ENCODE measurements around the gene ZFP57.

The ZFP57 gene

DNA sequence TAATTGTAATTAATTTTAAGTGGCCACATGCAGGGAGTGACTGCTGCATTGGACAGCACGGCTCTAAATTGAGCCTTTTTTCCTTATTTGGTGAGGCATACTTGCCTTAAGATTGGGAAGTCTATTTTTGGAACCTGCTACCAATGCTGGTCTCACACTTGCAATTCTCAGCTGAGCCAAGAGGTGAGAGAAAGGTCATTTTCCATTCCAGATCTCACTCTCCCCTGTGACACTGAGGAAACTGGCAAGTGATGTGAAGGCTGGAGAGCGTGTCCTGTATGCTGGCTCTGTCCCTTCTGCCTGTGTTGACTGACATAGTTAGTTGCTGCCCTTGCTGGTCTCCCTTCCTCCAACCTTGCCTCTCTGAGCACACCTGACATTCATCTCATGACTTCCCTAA is 24.8 kb downstream of the ZFP57 start:
- DNase-seq (ENCODE audit: low read depth in 2 of 3, low spot score in 2 of 3): no peak

DNA sequence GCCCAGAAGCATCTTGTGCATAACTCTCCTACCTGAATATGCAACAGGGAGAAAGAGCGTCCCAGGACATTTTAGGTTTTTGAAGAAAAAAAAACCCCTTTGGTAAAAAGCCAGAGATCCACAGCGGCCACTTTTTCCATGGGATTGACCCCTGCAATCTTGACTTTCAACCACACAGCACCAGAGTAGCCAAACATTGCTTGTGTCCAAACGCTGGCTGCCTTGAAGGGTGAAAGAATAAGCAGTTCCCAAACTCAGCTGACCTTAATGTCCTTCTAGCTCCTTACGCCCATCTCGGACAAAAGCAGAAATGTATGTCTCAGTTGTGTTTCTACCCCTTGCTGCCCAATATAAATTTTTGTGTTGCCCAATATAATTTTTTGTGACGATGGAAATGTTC is 25.3 kb downstream of the ZFP57 start:
- no peak for DNase-seq (ENCODE audit: low read depth in 2 of 3, low spot score in 2 of 3)

DNA sequence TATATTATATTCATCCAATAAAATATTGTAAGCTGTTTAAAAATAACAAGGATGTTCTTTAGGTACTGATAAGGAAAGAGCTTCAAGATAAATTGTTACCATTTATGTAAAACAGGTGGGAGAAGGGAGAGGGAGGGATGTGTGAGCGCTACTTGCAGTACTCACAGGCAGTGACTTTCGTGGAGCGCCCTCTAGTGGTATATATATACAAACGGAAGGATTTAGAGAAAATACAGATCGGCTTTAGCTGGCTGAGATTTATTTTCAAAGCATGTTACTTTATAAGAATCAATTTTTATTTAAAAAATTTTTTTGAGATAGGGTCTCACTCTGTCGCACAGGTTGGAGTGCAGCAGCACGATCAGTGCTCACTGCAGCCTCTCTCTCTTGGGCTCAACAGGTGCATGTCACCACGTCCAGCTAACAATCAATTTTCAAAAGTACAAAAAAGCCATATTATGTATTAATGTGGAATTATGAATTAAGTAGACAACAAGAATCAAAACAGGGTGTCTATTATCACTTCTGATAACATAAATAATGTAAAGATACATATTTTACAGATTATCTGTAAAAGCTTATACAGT is 27.4 kb downstream of the ZFP57 start:
- DNase-seq (ENCODE audit: low read depth in 2 of 3, low spot score in 2 of 3): no peak

DNA sequence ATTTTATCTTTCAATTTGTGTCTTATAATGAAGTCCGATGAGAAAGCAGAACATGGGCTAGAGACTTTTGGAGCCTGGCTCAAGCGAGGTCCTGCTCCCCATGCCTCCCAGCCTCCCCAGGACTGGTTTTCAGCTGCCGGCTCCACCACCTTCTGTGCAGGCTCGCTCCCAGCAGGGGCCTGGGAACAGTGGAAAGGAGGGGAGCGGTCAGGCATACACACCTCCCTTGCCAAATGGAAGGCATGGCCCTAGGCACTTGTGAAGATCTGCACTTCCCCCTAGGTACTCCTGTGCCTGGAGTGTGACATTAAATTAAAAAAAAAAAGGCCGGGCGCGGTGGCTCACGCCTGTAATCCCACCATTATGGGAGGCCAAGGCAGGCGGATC is 28.8 kb downstream of the ZFP57 start:
- DNase-seq (ENCODE audit: low read depth in 2 of 3, low spot score in 2 of 3): no peak

DNA sequence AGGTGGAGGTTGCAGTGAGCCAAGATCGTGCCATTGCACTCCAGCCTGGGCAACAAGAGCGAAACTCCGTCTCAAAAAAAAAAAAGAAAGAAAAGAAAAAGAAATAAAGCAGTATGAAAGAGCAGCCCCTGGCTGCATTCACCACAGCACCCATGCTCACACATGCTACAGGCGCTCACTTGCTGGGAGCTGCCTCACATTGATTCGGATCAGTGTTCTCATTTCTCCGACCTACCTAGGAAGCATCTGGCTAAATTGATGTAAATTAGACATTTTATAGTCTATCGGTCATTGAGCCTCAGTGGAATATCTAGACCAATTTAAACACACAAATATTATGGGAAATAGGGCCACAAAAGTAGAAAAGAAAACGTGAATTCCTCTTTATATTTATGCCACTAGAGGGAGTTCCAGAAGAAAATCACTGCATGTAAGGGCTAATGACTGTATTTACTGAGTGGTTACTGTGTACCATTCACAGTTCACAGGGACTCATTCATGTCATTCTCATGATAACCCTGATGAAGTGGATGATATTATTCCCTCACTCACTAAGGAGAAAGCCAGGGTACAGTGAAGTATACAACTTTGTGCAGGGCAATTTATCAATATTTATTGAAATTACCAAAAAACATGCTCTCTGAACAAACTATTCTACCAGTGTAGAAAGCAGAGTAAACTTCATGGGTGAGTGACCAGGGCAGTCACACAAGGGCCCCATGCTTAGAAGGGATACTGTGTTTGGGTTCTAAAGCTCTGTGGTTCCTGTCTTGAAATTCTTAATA is 29.3 kb downstream of the ZFP57 start:
- DNase-seq (ENCODE audit: low read depth in 2 of 3, low spot score in 2 of 3): no peak

DNA sequence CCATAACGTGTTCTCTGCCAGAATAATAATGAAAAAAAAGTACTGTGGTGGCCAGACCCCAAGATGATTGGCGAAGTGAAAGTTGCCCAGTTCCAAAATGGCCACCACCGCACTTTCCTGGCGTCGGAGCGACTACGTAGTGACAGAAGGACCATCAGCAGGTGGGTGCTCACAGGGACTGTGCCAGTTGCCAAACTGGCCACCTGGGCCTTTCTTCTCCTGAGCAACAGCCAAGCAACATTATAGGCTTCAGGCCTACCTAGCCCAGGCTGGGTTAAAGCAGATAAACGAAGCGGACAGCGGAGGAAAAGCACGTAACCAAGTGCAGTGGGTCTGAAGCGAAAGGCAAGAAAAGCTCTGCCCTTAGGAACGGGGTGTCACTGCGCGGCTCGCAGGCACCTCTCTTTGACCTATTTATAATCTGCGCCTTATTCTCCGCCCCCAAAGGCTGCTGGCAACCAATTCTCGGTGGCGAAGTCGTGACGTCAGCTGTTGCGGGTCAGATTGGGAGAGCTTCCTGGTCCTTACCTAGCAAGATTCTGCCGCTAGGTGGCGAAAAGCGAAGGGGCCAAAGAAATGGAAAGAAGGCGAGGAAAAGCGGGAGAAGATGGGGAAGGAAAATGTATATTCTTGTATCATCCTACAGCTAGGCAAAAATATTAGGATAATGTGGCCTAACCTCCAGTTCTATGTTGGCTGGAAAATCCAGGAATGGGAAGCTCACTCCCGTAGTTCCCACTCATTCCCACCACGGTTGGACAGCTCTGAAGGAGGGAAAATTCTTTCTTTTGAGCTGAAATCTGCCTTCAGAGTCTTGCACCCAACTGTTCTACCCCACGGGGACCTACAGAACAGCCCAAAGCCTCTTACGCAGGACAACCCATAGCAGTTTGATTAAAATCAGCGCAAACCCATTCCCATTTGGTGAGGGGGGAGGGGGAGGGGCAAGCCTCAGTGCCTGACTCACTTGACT is 31.0 kb downstream of the ZFP57 start:
- DNase-seq (ENCODE audit: low read depth in 2 of 3, low spot score in 2 of 3): peak; percentile 81 to 97 (median 87)

DNA sequence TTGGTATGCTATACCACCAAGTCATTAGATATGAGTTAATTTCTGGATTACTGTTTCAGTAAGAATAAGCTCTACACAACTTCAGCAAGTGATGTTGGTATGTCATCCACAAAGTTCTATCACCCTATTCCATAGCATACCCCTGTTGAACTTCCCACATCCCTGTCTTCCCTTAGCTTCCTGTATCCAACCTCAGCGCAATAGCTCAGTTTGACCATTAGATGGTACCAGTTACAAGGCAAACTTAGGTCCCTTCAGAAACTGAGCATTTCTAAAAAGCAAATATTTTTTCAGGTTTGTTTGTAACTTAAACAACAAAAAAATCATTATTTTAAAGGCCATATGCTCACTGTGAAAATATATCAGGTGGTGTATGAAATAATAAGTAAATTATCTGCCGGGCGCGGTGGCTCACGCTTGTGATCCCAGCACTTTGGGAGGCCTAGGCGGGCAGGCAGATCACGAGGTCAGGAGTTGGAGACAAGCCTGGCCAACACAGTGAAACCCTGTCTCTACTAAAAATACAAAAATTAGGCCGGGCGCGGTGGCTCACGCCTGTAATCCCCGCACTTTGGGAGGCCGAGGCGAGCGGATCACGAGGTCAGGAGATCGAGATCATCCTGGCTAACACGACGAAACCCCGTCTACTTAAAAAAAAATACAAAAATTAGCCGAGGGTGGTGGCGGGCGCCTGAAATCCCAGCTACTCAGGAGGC is 32.9 kb downstream of the ZFP57 start:
- no peak for DNase-seq (ENCODE audit: low read depth in 2 of 3, low spot score in 2 of 3)

DNA sequence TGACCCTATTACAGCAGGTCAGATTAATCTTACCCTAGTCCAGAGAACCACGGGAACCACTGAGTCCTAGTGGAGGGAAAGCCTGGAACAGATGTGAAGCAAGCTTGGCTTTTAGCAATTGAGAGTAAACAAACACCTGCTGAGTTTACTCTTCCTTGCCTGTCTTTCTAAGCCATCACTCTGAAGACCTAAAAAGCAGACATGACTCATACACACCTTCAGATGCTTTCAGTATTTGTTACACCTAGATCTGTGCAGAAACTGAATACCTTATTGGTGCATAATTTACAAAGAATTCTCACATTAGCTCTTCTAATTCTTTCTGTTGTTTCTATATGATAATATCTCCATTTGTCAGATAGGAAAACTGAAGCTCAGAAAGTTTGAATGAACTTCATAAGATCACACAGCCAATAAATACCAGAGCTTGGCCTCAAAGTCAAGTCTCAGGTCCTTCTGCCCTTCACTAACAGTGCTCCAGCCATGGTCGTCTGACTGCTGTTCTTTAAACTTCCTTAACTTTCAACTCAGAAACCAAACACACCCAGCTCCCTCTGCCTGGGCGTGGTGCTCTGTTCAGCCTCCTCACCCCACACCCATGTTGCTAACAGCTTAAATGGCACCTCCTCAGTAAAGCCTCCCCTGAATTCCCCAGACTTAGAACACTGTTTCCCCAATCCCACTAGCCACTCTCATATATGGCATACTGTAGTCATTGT is 39.4 kb downstream of the ZFP57 start:
- no peak for DNase-seq (ENCODE audit: low read depth in 2 of 3, low spot score in 2 of 3)

DNA sequence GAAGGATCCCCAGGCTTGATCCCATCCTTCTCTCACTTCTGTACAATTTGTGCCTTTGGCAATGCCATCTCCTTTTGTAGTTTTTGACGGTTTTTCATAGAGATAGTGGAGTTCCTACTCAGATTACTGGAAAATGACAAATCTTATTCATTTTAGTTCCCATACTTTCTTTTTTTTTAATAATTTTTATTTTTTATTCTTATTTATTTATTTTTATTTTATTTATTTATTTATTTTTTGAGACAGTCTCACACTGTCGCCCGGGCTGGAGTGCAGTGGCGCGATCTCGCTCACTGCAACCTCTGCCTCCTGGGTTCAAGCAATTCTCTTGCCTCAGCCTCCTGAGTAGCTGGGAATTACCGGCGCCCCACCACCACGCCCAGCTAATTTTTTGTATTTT is 43.7 kb downstream of the ZFP57 start:
- DNase-seq (ENCODE audit: low read depth in 2 of 3, low spot score in 2 of 3): no peak

DNA sequence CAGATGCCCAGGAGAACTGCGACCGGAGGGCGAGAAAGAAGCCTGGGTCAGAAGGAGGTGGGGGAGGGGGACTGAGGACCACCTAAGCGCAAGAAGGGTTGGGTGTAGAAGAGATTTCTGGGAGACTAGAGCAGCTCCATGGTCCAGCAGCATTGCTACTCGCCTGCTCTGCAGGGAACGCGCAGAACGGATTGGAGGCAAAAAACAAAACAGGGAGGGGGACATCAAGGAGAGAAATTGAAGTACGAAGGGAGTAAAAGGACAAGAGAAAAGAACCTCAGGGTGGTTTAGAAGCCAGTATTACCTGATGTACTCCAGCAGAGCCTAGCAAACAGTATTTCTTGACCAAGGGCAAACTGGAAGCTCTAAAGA is 47.4 kb downstream of the ZFP57 start:
- no peak for DNase-seq (ENCODE audit: low read depth in 2 of 3, low spot score in 2 of 3)

DNA sequence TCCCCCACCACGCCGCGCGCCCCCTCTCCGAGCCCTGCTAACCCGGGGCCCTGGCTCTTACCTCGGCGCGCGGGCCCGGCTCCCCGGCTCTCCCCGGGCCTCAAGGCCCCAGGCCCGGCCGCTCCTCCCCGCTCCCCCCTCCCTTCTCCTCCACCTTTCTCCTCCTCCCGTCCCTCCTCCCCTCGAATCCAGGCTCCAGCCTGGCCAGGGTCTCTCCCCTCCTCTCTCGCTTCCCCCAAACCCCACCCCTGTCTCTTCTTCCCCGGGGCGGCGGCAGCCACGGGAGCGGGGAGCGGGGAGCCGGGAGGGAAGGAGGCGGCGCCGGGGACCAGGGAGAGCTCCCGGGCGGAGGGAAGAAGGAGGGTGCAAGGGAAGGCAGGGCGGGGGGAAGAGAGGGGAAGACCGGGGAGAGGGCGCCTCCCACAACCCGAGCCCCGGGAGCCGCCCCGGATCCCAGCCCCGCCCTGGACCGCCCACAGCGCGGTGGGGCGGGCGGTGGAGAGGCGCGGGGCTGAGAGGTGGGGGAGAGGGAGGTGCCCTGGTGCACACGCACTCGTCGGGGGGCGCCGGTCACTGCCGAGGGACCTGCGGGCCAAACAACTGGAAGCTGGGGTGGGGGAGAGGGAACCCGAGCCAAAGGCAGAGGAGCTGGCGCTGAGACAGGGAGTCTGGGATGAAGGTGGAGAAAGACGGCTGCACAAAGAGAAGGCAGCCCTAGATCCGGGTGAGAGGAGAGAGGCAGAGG is 48.0 kb downstream of the ZFP57 start, which contains the start of gene GABBR1:
Gene GABBR1 (minus strand): TSS at position 395 of the 745 bp plus-strand sequence. CDS start 798 bp downstream, outside the sequence.
- peak in 2 of 3 experiments; percentile 26 to 37 for DNase-seq (ENCODE audit: low read depth in 2 of 3, low spot score in 2 of 3)

DNA sequence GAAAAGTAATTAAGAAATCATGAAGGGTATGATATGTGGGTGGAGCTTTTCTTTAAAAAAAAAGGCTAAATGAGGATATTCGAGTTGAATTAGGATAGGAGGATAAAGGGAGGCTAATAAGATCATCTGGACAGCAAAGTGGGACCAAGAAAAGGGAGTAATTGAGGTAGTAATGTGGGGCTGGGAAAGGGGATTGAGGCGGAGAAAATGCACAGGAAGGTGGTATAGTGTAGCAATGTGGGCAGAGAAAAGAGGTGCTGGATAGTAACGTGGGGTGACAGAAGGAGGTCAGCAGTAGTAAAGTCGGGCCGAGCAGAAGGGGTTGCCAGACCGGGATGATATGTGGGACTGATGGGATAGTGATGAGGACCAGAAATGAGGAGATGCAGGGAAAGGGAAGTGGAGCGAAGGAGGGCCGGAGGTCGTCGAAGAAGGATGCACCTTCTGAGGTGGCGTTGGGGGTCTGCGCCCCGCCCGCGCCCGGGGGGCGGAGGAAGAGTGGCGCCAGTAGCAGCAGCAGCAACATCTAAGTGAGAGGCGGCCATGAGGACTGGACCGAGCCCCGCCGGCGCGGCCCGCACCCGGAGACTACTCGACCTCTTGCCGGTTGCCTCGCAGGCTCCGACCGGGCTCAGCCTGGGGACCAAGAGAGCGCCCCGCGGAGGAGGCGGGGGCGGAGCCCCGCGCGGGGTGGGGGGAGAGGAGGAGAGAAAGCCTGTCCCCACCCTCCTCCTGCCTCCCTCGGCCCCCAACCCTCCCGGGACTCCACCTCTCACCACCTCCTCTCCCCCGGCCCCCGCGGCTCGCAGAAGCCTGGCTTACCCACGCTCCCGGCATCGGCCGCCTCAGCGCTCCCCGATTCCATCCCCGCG is 48.9 kb downstream of the ZFP57 start:
- peak in 1 of 3 experiments; percentile 20 for DNase-seq (ENCODE audit: low read depth in 2 of 3, low spot score in 2 of 3)

DNA sequence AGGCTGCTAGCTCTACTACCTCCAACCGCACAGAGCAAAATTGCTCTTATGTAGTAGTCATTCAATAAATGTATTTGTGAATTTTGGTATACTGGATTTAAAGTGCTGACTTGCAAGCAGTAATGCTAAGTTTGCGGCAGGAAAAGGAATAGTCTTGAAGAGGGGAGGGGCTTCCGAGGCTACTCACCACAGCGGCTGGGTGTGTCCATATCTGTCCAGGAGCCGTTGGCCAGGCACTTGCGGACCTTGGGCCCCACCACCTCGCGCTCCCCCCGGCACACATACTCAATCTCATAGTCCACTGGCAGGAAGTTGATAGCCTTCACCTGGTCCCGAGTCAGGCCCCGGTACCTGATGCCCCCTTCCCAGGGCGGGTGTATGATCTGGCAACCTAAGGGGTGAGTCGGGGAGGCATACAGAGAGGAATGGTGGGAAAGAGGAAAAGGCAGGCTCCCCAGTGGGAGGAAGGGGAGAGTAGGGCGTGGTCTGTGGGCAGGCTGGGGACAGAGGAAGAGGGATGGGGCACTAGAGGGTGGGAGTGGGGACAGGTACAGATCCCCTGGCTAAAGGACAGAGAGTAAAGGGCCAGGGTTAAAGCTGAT is 49.6 kb downstream of the ZFP57 start:
- no peak for DNase-seq (ENCODE audit: low read depth in 2 of 3, low spot score in 2 of 3)

DNA sequence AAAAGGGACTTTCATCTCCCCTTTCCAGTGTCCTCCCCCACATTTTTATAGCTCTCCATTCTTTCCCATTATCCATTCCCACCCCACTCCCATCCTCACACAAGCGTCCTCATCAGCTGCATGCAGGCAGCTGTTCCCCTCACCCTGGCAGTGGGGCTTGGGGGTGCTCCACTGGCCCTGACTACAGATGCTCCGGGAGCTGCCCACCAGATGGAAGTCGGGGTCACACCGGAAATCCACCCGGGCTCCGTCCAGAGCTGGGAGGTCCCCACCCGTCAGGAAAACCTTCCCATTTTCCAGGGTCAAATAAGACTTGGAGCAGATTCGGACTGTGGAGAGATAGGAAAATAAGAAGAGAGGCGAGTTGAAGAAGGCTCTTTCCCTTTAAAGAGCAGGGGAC is 50.6 kb downstream of the ZFP57 start:
- no peak for DNase-seq (ENCODE audit: low read depth in 2 of 3, low spot score in 2 of 3)

DNA sequence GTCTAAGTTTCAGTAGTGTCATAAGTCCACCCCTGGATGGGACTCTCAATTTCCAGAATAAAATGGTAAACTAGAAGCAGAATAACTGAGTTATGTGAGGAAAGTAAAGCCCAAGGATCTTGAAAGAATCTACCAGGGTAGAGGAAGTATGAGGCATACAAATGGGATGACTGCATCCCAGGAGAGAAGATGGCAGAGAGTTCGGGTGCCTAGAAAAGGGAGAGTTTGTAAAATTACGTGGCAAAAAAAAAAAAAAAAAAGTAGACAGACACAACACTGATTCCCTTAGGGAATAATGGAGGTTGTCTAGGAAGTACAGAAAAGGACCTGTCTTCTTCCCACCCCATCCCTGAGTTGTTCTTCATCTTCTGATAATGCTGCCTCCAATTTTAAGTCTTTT is 51.4 kb downstream of the ZFP57 start:
- DNase-seq (ENCODE audit: low read depth in 2 of 3, low spot score in 2 of 3): no peak

DNA sequence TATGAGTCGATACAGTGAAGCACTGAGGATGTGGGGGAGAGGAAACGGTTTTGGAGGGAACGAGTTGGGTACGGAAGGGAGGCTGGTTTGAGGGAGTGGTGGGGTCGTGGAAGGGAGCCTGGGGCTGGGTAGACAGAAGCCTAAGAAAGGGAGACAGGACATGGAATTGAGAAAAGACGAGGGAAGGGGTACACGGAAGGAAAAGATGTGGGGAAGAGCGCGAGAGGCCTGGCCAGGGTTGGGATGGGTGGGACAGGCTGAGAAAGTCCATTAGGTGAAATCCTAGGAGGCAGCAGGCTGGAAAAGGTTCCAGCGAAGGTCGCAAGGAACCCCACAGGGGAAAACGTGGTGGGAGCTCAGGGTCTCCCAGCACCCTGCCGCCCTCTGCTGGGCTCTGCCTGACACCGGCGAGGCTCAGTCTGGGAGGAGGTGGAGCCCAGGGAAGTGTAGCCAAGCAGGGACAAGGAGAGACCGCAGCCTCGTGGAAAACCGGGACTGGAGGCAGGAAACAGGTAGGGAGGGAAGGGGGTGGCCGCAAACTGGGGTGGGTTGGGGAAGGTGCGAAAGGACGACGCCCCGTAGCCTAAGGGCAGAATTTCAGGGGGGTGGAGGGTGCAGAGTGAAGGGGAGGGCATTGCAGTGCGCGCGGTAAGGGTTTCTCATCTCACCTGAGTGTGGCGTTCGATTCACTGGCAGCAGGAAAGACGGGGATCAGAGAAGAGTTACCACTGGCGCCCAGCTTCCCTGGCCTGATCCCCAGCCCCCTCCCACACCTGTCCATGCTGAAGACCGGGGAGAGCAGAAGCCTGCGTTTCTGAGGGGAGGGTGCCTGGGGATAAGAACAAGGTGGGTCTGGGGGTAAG is 52.3 kb downstream of the ZFP57 start:
- DNase-seq (ENCODE audit: low read depth in 2 of 3, low spot score in 2 of 3): peak in 2 of 3 experiments; percentile 30 to 31

DNA sequence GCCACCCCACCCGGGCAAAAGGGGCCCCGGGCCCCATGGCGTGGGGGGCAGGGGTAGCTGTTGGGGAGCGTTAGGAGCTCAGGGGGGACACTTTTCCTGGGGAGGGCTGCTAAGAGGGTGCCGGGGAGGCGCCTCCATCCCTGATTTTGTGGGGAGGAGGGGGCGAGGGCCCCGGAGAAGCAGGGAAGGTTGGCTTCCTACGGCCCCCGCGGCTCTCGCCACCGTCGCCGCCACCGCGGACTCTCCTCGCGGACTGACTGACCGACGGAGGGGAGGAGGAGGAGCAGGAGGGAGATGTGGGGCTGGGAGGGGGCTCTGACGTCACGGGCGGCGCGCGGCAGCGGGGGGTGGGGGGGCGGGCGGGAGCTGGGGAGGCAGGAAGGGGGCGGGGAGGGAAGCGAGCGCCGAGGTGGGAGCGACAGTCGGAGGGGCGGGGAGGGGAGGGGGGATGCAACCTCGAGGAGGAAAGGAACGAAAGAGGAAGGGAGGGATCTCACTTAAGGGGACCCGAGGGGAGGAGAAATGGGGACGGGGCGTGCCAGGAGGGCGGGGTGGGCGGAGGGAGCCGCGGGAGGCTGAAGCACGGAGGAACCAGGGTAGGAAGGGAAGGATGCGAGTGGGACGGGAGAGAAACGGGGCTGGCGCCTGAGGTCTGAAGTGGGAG is 53.1 kb downstream of the ZFP57 start:
- DNase-seq (ENCODE audit: low read depth in 2 of 3, low spot score in 2 of 3): peak in 1 of 3 experiments; percentile 12

All from activated CD8-positive, alpha-beta memory T cell treated with anti-CD3 and anti-CD28 coated beads for 48 hours (primary cell).